Activated CD4-positive, alpha-beta T cell treated with anti-CD3 and anti-CD28 coated beads, Interleukin-2, amount 50 U/mL, for 4 hours (primary cell): ENCODE measurements around the gene TGFA.

Source experiments
- DNase-seq, 2 experiments: peaks; one replicate each; pipeline ENCODE4 v3.0.0-alpha.2; 2020

The TGFA gene

GRCh38 chr2:70461981-70462876 is 91.4 kb downstream of the TGFA start:
- no peak for DNase-seq

GRCh38 chr2:70461414-70461813 is 92.2 kb downstream of the TGFA start:
- no peak for DNase-seq

- no peak for DNase-seq
Measured at GRCh38 chr2:70460333-70460732, 93.3 kb downstream of the TGFA start.

GRCh38 chr2:70458661-70459060 is 95.0 kb downstream of the TGFA start:
- DNase-seq: no peak

- DNase-seq: no peak
Measured at GRCh38 chr2:70456585-70457495, 96.8 kb downstream of the TGFA start.

- no peak for DNase-seq
Measured at GRCh38 chr2:70454936-70455544, 98.6 kb downstream of the TGFA start.

GRCh38 chr2:70450641-70451250 is 102.9 kb downstream of the TGFA start:
- DNase-seq: no peak

- DNase-seq: no peak
Measured at GRCh38 chr2:70448041-70448440, 105.6 kb downstream of the TGFA start.

- no peak for DNase-seq
Measured at GRCh38 chr2:70443726-70444125, 109.9 kb downstream of the TGFA start.

- DNase-seq: no peak
Measured at GRCh38 chr2:70443078-70443465, 110.6 kb downstream of the TGFA start.

GRCh38 chr2:70442301-70443077 is 111.1 kb downstream of the TGFA start:
- no peak for DNase-seq

- DNase-seq: peak; percentile 24 to 45
Measured at GRCh38 chr2:70440621-70441020, 113.0 kb downstream of the TGFA start.

- no peak for DNase-seq
Measured at GRCh38 chr2:70435138-70435537, 118.5 kb downstream of the TGFA start.

GRCh38 chr2:70433315-70433714 is 120.3 kb downstream of the TGFA start:
- no peak for DNase-seq

- no peak for DNase-seq
Measured at GRCh38 chr2:70431716-70432347, 121.8 kb downstream of the TGFA start.

- no peak for DNase-seq
Measured at GRCh38 chr2:70426341-70426740, 127.3 kb downstream of the TGFA start.

- DNase-seq: no peak
Measured at GRCh38 chr2:70425682-70426301, 127.8 kb downstream of the TGFA start.

GRCh38 chr2:70420740-70421139 is 132.9 kb downstream of the TGFA start:
- DNase-seq: no peak

- no peak for DNase-seq
Measured at GRCh38 chr2:70420143-70420542, 133.5 kb downstream of the TGFA start.

GRCh38 chr2:70418514-70418913 is 135.1 kb downstream of the TGFA start:
- no peak for DNase-seq

- no peak for DNase-seq
Measured at GRCh38 chr2:70417011-70417410, 136.6 kb downstream of the TGFA start.
